IPS DF 4.7 (cell line): ENCODE data around the gene ZNF93.
A peak's percentile ranks its signal among the peaks of the same experiment; 100 is the strongest.
"Not testable (repeated sequence)": the region's sequence is repeated elsewhere in the genome, so short reads cannot be mapped to it uniquely, and the experiment has no call there.

Experiments used
- DNase-seq: peaks from one replicate; pipeline ENCODE4 v3.0.0-alpha.2; 2013; ENCODE audit warnings: low spot score; ENCODE audit errors: extremely low read depth

The ZNF93 gene

DNA sequence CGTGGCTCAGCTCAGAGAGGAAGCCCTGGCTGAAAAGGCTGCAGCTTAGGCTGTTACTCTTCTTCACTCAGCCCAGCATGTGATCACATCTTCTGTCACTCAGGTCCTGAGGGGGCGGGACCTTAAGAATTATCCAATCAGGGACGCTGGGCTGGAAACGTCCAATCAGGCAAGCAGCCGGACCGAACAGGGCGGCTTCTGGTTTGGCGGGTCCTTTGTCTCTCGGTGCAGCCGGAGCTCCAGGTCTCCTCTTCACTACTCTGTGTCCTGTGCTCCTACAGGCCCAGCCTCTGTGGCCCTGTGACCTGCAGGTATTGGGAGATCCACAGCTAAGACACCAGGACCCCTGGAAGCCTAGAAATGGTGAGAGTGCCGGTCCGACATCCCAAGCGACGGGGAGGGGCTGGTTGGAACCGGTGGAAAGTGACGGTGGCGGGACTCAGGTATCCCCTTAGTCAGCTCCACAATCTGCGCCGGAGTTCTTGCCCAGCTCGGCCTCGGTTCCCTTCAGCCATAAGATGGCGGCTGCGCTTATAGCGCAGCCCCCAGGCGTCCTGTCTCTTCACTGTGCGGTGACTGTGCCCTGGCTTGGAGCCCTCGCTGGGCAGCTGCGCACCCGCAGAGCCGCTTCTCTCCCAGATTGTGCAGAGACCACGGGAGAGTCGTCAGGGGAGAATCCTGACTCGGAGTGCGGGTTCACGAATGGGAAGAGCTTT, at the start of gene ZNF93:
Gene ZNF93 (plus strand): TSS at position 218 of the 716 bp plus-strand sequence. CDS start 143 bp downstream, at position 361.
- peak; percentile 93 for DNase-seq

DNA sequence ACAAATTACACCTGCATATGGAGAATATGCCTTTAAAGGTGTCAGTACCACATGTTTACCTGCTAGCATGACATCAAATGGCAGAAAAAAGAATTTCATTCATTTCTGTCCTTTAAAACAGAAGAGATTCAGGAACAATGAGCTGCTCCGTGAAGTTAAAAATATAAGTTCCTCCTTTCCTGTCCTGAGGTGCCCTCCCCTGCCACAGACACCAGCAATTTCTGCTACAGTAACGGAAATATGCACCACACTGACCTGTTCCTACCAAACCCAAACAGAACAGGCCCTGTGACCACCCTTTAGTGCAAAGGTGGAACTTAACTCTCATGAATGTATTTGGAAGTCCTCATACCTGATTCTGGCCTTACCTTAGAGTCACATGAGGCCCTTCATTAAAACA, 49.0 kb upstream of the ZNF93 start:
- not testable (repeated sequence) for DNase-seq

DNA sequence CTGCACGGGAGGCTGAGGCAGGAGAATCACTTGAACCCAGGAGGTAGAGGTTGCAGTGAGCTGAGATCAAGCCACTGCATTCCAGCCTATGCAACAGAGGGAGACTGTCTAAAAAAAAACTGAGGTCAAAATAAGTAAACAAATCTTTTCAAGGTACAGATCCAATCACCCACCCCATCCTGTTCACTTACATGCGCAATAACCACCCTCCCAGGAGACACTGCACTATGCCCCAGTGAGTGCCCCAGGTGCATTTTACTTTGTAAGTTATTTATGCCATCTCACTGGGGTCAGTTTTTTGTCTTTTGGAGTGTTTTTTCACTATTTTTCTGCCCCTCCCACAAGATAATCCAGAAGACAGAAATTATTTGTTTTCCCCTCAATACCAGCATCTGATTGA, 42.0 kb upstream of the ZNF93 start:
- DNase-seq = no peak

DNA sequence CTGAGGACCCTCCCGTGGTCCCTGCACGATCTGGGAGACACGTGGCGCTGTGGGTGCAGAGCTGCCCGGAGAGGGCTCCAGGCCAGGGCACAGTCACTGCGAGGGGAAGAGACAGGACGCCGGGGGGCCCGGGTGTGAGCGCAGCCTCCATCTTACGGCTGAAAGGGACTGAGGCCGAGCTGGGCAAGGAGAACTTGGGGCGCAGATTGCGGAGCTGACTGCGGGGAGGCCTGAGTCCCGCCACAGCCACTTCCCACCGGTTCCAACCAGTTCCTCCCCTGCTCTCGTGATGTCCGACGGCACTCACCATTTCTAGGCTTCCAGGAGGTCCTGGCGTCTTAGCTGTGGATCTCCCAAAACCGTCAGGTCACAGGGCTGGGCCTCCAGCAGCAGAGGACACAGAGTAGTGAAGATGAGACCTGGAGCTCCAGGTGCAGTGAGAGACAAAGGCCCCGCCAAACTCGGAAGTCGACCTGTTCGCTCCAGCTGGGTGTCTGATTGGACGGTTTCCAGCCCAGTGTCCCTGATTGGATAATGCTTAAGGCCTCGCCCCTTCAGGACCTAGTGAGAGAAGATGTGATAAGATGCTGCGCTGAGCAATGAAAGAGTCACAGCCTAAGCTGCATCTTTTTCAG, 39.9 kb upstream of the ZNF93 start:
- no peak for DNase-seq

DNA sequence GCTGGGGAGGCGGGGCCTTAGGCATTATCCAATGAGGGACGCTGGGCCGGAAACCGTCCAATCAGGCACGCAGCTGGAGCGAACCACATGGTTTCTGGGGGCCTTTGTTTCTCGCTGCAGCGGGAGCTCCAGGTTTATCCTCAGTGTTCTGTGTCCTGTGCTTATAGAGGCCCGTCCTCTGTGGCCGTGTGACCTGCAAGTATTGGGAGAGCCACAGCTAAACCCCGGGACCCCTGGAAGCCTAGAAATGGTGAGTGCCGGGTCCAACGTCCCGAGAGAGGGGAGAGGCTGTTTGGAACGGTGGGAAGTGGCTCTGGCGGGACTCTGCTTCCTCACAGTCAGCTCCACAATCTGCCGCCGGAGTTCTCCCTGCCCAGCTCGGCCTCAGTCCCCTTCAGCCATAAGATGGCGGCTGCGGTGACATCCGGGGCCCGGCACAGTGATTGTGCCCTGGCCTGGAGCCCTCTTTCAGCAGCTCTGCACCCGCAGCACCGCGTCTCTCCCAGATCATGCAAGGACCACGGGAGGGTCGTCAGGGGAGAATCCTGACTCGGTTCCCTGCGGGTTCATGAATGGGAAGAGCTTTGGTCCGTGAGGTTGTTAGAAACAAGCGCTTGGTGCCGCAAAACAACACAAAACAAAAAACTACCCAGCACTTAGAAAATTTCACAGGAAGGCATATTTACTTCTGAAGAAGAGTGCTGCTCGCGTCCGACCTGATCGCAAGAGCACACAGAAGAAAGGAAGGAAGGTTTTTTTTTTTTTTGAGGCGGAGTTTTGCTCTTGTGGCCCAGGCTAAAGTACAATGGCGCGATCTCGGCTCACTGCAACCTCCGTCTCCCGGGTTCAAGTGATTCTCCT, 34.8 kb upstream of the ZNF93 start, which contains the start of gene ZNF253:
Gene ZNF253 (plus strand): TSS at position 133 of the 861 bp plus-strand sequence. CDS start 115 bp downstream, at position 248.
- peak; percentile 89 for DNase-seq

DNA sequence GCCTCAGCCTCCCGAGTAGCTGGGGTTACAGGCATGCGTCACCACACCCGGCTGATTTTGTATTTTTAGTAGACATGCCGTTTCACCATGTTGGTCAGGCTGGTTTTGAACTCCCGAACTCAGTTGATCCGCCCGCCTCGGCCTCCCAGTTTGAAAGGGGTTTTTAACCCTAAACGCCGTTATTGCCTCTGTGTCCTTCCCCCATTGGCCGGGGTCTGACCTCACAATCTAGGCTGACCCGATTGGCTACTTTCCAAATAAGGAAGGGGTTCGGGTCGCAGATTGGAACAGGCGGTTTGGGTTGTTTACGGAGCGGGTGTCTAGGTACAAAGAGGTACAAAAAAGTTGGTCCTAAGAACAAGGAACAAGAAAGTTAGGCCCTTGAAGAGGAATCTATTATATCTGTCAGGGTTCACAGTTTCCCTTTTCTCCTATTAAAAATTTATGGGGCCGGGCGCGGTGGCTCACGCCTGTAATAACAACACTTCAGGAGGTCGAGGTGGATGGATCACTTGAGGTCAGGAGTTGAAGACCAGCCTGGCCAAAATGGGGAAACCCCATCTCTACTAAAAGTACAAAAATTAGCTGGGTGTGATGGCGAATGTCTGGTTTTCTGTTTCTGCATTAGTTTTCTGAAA, 34.0 kb upstream of the ZNF93 start:
- peak; percentile 68 for DNase-seq

DNA sequence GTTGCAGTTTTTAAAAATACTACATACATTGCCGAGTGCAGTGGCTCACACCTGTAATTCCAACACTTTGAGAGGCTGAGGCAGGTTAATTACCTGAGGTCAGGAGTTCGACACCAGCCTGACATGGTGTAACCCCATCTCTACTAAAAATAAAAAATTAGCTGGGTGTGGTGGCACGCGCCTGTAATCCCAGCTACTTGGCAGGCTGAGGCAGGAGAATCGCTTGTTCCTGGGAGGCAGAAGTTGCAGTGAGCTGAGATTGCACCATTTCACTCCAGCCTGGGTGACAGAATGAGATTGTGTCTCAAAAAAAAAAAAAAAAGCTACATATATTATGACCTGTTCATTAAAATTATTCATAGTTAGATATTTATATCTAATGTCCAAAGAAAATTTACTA, 30.7 kb upstream of the ZNF93 start:
- not testable (repeated sequence) for DNase-seq

DNA sequence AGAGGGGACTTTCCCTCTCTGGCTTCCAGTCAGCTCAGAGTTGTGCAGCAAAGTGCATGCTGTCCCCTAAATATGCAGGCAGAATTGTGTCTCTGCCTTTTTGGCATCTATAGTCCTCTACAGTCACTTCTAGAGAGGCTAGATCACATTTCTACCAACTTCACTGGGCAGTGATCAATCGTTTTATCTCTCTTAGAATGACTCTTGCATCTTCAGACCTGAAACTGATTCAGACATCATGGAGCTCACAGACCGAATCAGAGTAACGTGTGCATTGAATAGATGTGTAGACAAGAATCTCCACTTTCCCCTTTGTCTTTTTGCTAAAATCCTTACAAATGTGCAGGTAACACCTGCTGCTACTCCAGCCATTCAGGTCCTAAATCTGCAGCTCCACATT, 28.8 kb upstream of the ZNF93 start:
- DNase-seq = no peak

DNA sequence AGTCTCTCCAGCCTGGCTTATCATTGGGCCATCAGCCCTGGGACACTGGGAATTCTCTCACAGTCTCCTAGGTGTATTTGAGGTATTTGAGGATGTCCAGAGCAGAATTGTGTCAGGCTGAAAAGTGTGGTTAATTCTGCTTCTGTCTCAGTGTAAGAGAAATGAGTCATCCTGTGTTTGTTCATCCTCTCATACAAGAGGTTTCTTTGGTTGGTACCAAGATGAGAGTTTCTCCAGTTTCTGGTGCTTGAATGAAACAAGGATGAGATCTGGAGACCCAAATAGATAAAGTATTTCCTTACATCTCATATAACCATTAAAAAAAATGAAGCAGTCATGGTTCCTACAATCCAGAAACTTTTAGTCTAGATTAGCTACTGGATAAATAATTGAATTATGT, 27.4 kb upstream of the ZNF93 start:
- no peak for DNase-seq

DNA sequence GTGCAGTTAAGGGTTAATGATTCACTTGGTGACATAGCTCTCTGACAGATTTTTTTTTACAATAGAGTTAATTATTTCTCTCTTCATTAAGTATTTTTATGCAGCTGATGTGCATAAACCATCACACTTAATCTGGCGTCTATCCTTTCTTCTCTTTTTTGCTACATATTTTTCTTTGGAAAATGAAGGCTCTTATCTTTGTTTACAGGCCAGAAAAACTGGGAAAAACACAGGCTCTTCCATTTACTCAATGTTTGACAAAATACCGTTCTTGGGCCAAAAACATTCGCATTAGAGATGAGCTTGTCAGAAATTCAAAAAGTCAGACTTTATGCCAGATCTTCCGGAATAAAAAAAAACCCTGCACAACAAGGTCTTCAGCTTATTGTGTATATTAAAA, 23.0 kb upstream of the ZNF93 start:
- DNase-seq = no peak

DNA sequence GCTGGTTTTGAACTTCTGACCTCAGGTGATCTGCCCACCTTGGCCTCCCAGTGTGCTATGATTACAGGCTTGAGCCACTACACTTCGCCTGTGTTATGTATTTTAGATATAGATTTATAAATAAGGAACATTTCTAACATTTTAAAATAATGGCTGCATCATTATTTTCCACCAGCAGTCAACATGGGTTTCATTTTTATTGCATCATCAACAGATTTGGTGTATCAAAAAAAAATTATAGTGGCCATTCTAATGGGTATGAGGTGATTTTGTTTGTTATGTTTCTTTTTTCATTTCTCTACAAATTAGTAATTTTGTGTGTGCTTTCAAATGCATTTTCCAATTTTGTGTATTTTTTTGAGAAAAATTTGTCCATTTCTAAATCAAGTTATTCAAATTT, 16.2 kb upstream of the ZNF93 start:
- DNase-seq = no peak

DNA sequence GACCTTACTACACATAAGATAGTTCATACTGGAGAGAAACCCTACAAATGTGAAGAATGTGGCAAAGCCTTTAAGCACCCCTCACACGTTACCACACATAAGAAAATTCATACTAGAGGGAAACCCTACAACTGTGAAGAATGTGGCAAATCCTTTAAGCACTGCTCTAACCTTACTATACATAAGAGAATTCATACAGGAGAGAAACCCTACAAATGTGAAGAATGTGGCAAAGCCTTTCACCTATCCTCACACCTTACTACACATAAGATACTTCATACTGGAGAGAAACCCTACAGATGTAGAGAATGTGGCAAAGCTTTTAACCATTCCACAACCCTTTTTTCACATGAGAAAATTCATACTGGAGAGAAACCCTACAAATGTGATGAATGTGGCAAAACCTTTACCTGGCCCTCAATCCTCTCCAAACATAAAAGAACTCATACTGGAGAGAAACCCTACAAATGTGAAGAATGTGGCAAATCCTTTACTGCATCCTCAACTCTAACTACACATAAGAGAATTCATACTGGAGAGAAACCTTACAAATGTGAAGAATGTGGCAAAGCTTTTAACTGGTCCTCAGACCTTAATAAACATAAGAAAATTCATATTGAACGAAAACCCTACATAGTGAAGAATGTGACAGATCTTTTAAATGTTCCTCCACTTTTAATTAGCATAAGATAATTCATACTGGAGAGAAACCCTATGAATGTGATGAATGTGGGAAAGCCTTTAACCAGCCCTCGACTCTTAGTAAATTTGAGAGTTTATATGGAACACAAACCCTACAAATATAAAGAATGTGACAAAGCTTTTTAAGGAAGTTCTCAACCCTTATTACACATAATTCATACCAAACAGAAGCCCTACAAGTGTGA, 8.4 kb upstream of the ZNF93 start:
- not testable (repeated sequence) for DNase-seq

DNA sequence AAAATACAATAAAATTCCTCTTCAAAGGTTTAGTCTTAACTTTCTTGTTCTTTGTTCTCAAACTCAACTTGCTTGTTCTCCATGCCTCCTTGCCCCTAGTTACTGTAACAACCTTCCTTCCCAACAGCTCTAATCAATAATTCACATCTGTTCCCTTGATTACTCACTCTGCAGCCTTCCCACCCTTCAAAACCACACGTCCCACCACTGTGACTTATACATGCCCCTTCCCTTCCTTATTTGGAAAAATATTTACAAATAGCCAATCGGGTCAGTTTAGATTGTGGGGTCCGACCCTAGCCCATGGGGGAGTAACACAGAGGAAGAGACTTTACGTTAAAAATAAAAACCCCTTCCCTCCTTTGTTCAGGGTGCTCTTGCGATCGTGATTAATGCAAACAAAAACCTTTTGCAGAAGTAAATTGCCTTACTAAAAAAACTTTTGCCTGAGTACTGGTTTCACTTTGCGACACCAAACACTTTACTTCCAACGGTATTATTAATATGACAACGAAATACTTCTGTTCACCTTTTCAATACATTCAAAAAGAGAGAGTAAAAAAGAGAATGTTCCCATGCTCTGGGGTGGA, 512 bp upstream of the ZNF93 start:
- DNase-seq = no peak

DNA sequence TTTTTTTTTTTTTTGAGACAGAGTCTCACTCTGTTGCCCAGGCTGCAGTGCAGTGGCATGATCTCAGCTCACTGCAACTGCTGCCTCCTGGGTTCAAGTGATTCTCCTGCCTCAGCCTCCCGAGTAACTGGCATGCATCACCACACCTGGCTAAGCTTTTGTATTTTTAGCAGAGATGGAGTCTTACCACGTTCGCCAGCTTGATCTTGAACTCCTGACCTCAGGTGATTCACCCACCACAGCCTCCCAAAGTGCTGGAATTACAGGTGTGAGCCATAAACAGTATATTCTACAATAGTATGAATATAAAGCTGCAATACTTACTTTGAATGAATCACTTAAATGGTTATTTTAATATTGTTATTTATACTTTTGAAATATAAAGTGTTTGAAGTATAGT, 6.8 kb downstream of the ZNF93 start:
- DNase-seq = not testable (repeated sequence)

DNA sequence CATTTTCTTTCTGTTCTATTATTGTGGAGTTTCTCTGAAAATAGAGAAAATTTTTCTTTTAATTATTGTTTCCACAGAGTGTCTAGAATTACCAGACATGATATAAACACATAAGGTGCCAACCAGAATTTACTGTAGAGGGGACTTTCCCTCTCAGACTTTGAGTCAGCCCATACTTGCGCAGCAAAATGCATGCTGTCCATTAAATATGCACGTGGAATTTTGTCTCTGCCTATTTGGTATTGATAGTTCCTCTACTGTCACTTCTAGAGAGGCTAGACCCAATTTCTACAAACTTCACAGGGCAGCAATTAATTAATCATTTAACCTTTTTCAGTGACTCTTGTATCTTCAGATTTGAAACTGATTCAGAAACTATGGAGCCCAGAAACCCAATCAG, 8.9 kb downstream of the ZNF93 start:
- DNase-seq = no peak

DNA sequence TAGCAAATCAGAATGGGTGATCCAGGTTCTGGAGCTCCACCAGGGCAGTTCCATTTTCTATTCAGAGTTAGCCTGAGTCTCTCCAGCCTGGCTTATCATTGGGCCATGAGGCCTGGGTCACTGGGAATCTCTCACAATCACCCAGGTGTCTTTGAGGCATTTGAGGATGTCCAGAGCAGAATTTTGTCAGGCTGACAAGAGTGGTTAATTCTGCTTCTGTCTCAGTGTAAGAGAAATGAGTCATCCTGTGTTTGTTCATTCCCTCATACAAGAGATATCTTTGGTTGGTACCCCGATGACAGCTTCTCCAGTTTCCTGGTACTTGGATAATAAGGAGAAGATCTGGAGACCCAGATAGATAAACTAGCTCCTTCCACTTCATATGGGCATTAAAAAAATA, 10.4 kb downstream of the ZNF93 start:
- DNase-seq = no peak

DNA sequence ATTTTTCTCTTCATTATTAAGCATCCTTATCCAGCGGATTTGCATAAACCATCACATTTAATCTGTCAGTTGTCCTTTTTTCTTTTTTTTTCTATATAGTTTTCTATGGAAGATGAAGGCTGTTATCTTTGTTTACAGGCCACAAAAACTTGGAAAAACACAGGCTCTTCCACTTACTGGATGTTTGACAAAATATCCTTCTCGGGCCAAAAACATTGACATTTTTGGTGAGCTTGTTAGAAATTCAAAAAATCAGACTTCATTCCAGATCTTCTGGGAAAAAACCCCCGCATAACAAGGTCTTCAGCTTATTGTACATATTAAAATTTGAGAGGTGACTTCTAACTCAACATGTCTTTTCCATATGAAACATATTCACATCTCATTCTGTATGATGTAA, 13.8 kb downstream of the ZNF93 start:
- no peak for DNase-seq

DNA sequence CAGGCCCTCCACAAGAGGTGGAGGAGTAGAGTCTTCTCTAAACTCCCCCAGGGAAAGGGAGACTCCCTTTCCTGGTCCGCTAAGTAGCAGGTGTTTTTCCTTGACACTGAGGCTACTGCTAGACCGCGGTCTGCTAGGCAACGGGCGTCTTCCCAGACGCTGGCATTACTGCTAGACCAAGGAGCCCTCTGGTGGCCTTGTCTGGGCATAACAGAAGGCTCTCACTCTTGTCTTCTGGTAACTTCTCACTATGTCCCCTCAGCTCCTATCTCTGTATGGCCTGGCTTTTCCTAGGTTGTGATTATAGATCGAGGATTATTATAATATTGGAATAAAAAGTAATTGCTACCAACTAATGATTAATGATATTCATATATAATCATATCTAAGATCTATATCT, 29.7 kb downstream of the ZNF93 start:
- DNase-seq = peak; percentile 22

DNA sequence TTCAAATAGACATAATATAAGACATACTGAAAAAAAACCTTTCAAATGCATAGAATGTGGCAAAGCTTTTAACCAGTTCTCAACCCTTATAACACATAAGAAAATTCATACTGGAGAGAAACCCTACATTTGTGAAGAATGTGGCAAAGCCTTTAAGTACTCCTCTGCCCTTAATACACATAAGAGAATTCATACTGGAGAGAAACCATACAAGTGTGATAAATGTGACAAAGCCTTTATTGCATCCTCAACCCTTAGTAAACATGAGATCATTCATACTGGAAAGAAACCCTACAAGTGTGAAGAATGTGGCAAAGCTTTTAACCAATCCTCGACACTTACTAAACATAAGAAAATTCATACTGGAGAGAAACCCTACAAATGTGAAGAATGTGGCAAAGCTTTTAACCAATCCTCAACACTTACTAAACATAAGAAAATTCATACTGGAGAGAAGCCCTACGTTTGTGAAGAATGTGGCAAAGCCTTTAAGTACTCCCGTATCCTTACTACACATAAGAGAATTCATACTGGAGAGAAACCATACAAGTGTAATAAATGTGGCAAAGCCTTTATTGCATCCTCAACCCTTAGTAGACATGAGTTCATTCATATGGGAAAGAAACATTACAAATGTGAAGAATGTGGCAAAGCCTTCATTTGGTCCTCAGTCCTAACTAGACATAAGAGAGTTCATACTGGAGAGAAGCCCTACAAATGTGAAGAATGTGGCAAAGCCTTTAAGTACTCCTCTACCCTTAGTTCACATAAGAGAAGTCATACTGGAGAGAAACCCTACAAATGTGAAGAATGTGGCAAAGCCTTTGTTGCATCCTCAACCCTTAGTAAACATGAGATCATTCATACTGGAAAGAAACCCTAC, 32.9 kb downstream of the ZNF93 start:
- DNase-seq = not testable (repeated sequence)
